AG09309 (cell line): ENCODE data around the gene KIAA0319L.
"Not testable (repeated sequence)": the region's sequence is repeated elsewhere in the genome, so short reads cannot be mapped to it uniquely, and the experiment has no call there.

ENCODE experiments used
- DNase-seq: peaks from one replicate; pipeline ENCODE4 v3.0.0-alpha.2; 2010; ENCODE audit warnings: low read depth
- H3K4me3 ChIP-seq: 2 replicates; pipeline ENCODE4 v1.5.1; 2011; ENCODE audit warnings: mild to moderate bottlenecking, low read depth, low read length, moderate library complexity; ENCODE audit not compliant: control insufficient read depth
- TF ChIP-seq, protein P1 (sequence below): IDR thresholded peaks from 2 replicates; pipeline ENCODE4 v1.5.1; 2011; ENCODE audit warnings: mild to moderate bottlenecking, low read depth, low read length, inconsistent platforms; ENCODE audit not compliant: insufficient read depth, control insufficient read depth; ENCODE audit errors: missing control alignments

Gene KIAA0319L

DNA sequence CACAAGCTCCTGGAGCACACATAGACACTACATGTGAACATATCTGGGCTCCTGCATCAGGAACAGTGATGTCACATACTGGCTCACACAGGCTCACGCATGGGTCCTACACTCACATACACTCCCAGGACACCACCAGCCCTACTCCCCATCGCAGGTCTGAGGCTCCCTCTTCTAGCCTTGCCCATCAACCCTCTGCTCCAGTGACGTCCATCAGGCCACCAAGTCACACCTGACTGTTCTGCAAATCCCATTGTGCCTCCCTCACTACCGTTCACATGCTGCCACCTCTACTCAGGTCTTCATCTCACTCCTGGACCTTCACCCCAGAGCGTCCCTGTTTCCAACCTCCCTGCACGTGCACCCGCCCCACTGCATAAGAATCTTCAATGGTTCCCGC lies 34.0 kb upstream of the KIAA0319L start:
- no peak overlapping the region for H3K4me3 ChIP-seq
- TF ChIP-seq, protein P1, sequence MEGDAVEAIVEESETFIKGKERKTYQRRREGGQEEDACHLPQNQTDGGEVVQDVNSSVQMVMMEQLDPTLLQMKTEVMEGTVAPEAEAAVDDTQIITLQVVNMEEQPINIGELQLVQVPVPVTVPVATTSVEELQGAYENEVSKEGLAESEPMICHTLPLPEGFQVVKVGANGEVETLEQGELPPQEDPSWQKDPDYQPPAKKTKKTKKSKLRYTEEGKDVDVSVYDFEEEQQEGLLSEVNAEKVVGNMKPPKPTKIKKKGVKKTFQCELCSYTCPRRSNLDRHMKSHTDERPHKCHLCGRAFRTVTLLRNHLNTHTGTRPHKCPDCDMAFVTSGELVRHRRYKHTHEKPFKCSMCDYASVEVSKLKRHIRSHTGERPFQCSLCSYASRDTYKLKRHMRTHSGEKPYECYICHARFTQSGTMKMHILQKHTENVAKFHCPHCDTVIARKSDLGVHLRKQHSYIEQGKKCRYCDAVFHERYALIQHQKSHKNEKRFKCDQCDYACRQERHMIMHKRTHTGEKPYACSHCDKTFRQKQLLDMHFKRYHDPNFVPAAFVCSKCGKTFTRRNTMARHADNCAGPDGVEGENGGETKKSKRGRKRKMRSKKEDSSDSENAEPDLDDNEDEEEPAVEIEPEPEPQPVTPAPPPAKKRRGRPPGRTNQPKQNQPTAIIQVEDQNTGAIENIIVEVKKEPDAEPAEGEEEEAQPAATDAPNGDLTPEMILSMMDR = no peak
- DNase-seq = no peak

DNA sequence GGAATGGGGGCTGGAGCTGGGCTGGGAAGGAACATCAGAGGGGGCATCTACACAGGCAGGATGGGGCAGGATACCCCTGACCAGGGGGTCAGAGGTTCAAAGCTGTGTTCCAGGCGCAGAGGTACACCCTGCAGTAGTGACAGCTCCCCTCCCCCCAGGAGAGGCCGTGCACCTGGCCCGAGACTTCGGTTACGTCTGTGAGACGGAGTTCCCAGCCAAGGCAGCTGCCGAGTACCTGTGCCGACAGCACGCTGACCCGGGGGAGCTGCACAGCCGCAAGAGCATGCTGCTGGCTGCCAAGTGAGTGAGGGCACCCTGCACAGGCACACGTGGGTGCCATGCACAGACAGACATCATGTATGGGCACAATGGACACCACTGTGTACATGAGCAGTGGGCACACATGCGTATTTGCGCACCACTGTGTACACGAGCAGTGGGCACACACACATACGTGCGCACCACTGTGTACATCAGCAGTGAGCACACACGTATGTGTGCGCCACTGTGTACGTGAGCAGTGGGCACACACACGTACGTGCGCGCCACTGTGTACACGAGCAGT lies 33.4 kb upstream of the KIAA0319L start:
- no peak for DNase-seq
- TF ChIP-seq, protein P1 = no peak
- no peak overlapping the region for H3K4me3 ChIP-seq

DNA sequence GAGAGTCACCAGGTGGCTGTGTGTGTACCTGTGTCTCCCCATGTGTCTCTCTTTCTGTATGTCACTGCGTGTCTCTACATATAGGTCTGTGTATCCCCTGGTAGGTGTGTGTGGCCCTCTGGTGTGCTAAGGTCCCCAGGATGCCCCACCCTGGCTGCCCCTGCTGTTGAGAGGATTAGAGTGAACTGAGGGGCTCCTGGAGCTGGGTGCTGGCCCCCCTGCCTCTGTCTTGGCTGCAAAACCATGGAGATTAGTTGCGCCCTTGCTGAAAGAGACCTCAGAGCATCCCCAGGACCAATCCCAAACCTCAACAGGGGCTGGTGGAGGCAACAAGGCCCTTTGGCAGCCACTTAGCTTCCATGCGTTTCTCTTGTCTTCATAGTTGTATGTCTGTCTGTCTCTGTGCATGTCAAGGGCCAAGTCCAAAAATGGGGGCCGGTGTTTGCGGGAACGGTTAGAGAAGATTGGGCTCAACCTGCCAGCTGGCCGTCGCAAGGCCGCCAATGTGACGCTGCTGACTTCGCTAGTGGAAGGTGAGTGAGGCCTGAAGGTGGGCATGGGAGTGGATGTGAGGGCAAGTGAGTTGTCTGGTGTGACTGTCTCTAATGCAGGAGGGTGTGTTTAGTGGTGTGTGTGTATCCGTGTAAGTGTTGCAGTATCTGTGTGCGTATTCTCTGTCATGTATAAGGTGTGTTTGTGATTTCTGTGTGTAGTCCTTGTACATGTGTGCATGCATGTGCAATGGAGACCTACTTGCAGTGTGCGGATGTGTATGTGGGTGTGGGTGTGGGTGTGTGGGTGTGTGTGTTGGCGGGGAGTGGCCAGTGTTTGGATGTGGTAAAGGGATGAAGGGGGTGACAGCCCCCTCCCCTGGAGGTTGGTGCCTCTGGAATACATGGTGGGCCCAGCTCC lies 32.6 kb upstream of the KIAA0319L start:
- no peak overlapping the region for H3K4me3 ChIP-seq
- DNase-seq = no peak
- TF ChIP-seq, protein P1 = no peak

DNA sequence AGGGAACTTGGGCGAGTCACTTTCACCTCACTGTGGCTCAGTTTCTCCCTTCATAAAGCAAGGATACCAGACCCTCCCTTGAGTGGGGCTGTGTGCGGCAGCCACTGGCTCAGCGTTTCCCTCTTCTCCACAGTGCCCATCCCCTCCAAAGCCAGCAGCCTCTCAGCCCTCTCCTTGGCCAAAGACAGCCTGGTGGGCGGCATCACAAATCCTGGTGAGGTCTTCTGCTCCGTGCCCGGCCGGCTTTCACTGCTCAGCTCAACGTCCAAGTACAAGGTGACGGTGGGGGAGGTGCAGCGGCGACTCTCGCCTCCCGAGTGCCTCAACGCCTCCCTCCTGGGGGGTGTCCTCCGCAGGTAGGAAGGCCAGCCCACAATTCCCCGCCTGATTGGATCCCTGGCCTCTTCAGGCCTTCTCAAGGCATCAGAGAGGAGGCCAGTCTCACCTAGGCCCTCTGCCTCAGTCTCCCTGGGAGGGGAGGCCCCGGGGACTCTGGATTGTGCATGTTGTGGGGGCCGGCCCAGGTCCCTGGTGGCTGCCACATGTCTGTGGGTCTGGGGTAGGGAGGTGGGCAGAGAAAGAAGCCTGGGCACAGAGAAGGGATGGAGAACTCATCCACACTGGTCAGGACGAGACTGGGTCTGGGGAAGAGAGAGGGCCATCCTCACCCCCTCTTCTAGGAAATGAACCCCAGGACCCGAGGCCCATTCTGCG lies 31.2 kb upstream of the KIAA0319L start:
- TF ChIP-seq, protein P1 = no peak
- no peak overlapping the region for H3K4me3 ChIP-seq
- DNase-seq = no peak

DNA sequence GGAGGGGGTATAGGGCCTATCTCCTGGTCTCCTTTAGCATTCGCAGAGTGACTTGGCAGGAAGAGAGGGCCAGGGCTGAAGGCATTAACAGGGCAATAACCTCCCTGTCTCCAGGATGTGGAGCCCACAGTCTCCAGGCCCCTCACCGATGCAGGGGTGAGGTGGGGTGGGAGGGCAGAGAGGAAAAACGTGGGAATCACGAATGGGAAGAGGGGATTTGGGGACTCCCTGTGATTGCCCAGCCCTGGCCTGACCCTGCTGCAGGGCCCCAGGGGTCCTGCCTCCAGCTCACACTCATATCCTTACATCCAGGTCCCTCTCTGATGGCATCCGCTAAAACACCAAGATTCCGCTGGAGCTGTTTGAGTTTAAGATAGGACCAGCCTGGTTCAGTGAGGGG lies 30.5 kb upstream of the KIAA0319L start:
- no peak for DNase-seq
- no peak overlapping the region for H3K4me3 ChIP-seq
- TF ChIP-seq, protein P1 = no peak

DNA sequence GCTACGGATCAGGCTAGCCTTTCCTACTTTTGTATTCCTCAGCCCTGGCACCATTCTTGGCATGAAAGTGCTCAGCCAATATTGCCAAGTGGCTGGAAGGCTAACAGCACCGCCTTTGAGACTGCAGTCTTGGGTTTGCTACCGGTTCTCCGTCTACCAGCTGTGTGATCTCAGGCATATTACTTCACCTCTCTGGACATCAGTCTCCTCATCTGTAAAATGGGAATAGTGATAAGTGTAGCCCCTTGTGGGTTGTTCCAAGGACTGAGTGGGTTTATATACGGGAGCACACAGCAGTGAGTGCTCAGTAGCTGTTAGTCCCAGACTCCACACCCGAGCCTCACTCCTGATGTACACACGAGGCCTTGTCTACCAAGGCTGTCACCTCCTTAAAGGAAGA lies 29.6 kb upstream of the KIAA0319L start:
- TF ChIP-seq, protein P1 = no peak
- H3K4me3 ChIP-seq = no peak overlapping the region
- no peak for DNase-seq

DNA sequence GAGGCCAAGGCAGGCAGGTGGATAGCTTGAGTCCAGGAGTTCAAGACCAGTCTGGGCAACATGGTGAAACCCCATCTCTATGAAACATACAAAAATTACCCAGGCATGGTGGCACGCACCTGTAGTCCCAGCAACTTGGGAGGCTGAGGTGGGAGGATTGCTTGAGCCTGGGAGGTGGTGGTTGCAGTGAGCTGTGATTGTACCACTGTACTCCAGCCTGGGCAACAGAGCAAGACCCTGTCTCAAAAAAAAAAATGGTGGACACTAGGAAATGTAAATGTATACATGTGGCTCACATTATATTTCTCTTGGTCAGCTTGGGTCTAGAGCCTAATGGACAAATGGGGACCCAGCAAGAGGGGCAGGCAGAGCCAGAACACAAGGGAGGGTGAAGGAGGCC lies 28.6 kb upstream of the KIAA0319L start:
- not testable (repeated sequence) for H3K4me3 ChIP-seq

More for the DNA sequence above, 28.6 kb upstream of the KIAA0319L start:
- DNase-seq = not testable (repeated sequence)
